Measurements from ENCODE around the gene FREM2. TPM values are rescaled to one million over a fixed set of nuclear protein-coding genes. Genes with fewer than 3 reads are reported as not detected.

The FREM2 gene
- total and polyA plus RNA-seq, 4 donors, result 1.6 to 58.3 (median 9.4) TPM

GRCh38 chr13:38667526-38668109, 19.3 kb upstream of the FREM2 start:
- DNase-seq (peak in 1 of 3 donors; percentile 61), ATAC-seq (ENCODE audit: insufficient read depth, low FRiP score) (no peak)
- no peaks in the 10 kb centered on the region for H3K36me3 ChIP-seq (ENCODE audit: control insufficient read depth in 4 of 4, insufficient read depth in 4 of 4, low read length in 4 of 4)
- H3K27ac ChIP-seq (ENCODE audit: low read depth in 1 of 2, low read length in 1 of 2), result no peak overlapping the region
- TF ChIP-seq CTCF (IDR thresholded peaks at IDR 0.05; ENCODE audit: control extremely low read depth, extremely low read depth), result no peak
- H3K4me3 ChIP-seq, result no peak overlapping the region
- H3K27me3 ChIP-seq (ENCODE audit: control insufficient read depth in 3 of 3, insufficient read depth in 3 of 3, low read length in 2 of 3), result no peaks in the 10 kb centered on the region
- WGBS, 2 donors, result 89 to 90% methylated on average over 6 of the region's 6 CpGs
- peaks cover 0 to 32% (median 7%) of the 10 kb centered on the region in 5 donors for H3K4me1 ChIP-seq (ENCODE audit: control insufficient read depth in 5 of 5, insufficient read depth in 5 of 5, low read length in 5 of 5)
- no peaks in the 10 kb centered on the region for H3K9me3 ChIP-seq (ENCODE audit: control insufficient read depth in 4 of 4, insufficient read depth in 3 of 4, low read length in 3 of 4)
- H3K9ac ChIP-seq (ENCODE audit: insufficient read depth in 1 of 2, low read length in 2 of 2), result no peak overlapping the region

- Histone ChIP-seq H3K27me3 (ENCODE audit: control insufficient read depth in 3 of 3, insufficient read depth in 3 of 3, low read length in 2 of 3) (no peaks in the 10 kb centered on the region), H3K4me3 (no peak overlapping the region), H3K4me1 (ENCODE audit: control insufficient read depth in 5 of 5, insufficient read depth in 5 of 5, low read length in 5 of 5) (peaks cover 0 to 15% (median 7%) of the 10 kb centered on the region in 5 donors), H3K9me3 (ENCODE audit: control insufficient read depth in 4 of 4, insufficient read depth in 3 of 4, low read length in 3 of 4) (no peaks in the 10 kb centered on the region), H3K27ac (ENCODE audit: low read depth in 1 of 2, low read length in 1 of 2) (no peak overlapping the region), H3K36me3 (ENCODE audit: control insufficient read depth in 4 of 4, insufficient read depth in 4 of 4, low read length in 4 of 4) (no peaks in the 10 kb centered on the region), H3K9ac (ENCODE audit: insufficient read depth in 1 of 2, low read length in 2 of 2) (no peak overlapping the region)
- DNase-seq (no peak), ATAC-seq (ENCODE audit: insufficient read depth, low FRiP score) (no peak)
- TF ChIP-seq CTCF (IDR thresholded peaks at IDR 0.05; ENCODE audit: control extremely low read depth, extremely low read depth), result no peak
- WGBS, 2 donors, result 75 to 78% methylated on average over 6 of the region's 6 CpGs
Observed at GRCh38 chr13:38669234-38669964, 17.5 kb upstream of the FREM2 start.

- DNase-seq, result peak in 1 of 3 donors; percentile 37
- Histone ChIP-seq H3K9me3 (ENCODE audit: control insufficient read depth in 4 of 4, insufficient read depth in 3 of 4, low read length in 3 of 4) (no peaks in the 10 kb centered on the region), H3K27ac (ENCODE audit: low read depth in 1 of 2, low read length in 1 of 2) (no peak overlapping the region), H3K4me1 (ENCODE audit: control insufficient read depth in 5 of 5, insufficient read depth in 5 of 5, low read length in 5 of 5) (peaks cover 0 to 3% (median under 1%) of the 10 kb centered on the region in 5 donors), H3K9ac (ENCODE audit: insufficient read depth in 1 of 2, low read length in 2 of 2) (no peak overlapping the region), H3K36me3 (ENCODE audit: control insufficient read depth in 4 of 4, insufficient read depth in 4 of 4, low read length in 4 of 4) (no peaks in the 10 kb centered on the region), H3K27me3 (ENCODE audit: control insufficient read depth in 3 of 3, insufficient read depth in 3 of 3, low read length in 2 of 3) (no peaks in the 10 kb centered on the region), H3K4me3 (no peak overlapping the region)
- no peak for ATAC-seq (ENCODE audit: insufficient read depth, low FRiP score)
- no peak for TF ChIP-seq CTCF (IDR thresholded peaks at IDR 0.05; ENCODE audit: control extremely low read depth, extremely low read depth)
- 36 to 51% methylated on average over 2 of the region's 2 CpGs for WGBS, 2 donors
Observed at GRCh38 chr13:38670627-38671026, 16.2 kb upstream of the FREM2 start.
